ENCODE data around the gene KAT2A. TPM values are rescaled to one million over a fixed set of nuclear protein-coding genes. Genes with fewer than 3 reads are reported as not detected.

KAT2A gene
- total RNA-seq, 4 donors from 2014 or later = 25.3 to 55.5 (median 37.1) TPM

- H3K4me3 ChIP-seq (ENCODE audit: low read depth, poor library complexity, severe bottlenecking) = no peak overlapping the region
- TF ChIP-seq POLR2A (IDR thresholded peaks at IDR 0.05) = no peak
- no peak for TF ChIP-seq CTCF (IDR thresholded peaks at IDR 0.05)
- no peak for DNase-seq (ENCODE audit: low spot score in 2 of 2)
- WGBS, 2 donors = 89 to 95% methylated on average over 9 of the region's 9 CpGs
- intact Hi-C loops (cut with DNase I; ENCODE audit: low total_unique reads) = no loop called here
These were observed 12.1 kb downstream of the KAT2A start for GRCh38 chr17:42109086-42109485.

- no peak overlapping the region for H3K4me3 ChIP-seq (ENCODE audit: low read depth, poor library complexity, severe bottlenecking)
- WGBS, 2 donors = 55% methylated on average over 33 to 51 of the region's 51 CpGs
- TF ChIP-seq POLR2A (IDR thresholded peaks at IDR 0.05) (no peak), CTCF (IDR thresholded peaks at IDR 0.05) (no peak)
- intact Hi-C loops (cut with DNase I; ENCODE audit: low total_unique reads) = no loop called here
- DNase-seq (ENCODE audit: low spot score in 2 of 2) = peak; percentile 62 to 94
These were observed 13.3 kb downstream of the KAT2A start for GRCh38 chr17:42107597-42108576.

- intact Hi-C loops (cut with DNase I; ENCODE audit: low total_unique reads) = no loop called here
- H3K4me3 ChIP-seq (ENCODE audit: low read depth, poor library complexity, severe bottlenecking) = no peak overlapping the region
- TF ChIP-seq POLR2A (IDR thresholded peaks at IDR 0.05) (no peak), CTCF (IDR thresholded peaks at IDR 0.05) (no peak)
- WGBS, 2 donors = 71 to 78% methylated on average over 6 of the region's 6 CpGs
- no peak for DNase-seq (ENCODE audit: low spot score in 2 of 2)
These were observed 14.0 kb downstream of the KAT2A start for GRCh38 chr17:42107124-42107523.

GRCh38 chr17:42106009-42106408, 15.2 kb downstream of the KAT2A start:
- WGBS, 2 donors = 82 to 89% methylated on average over 2 of the region's 2 CpGs
- TF ChIP-seq CTCF (IDR thresholded peaks at IDR 0.05) = no peak
- no peak for TF ChIP-seq POLR2A (IDR thresholded peaks at IDR 0.05)
- no peak overlapping the region for H3K4me3 ChIP-seq (ENCODE audit: low read depth, poor library complexity, severe bottlenecking)
- intact Hi-C loops (cut with DNase I; ENCODE audit: low total_unique reads) = no loop called here
- DNase-seq (ENCODE audit: low spot score in 2 of 2) = no peak

DNA sequence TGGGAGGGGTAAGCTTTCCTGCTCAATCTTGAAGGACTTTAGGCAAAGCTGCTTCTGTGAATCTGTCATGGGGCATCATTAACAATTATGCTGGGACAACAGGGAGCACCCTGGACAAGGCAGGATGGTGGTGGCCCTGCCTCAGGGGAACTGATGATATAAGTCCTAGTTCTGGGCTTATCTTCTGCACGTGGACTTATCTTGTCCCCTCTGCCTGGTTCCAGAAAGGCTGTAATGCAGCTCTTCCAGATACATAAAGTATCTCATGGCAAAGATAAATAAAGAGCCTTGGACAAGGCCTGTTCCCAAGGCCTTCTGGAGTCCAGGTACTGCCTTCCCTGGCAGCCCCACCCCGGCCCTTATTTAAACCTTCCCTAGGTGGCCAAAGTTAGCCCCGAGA, 16.9 kb downstream of the KAT2A start:
- TF ChIP-seq CTCF (IDR thresholded peaks at IDR 0.05) (no peak), POLR2A (IDR thresholded peaks at IDR 0.05) (no peak)
- 80 to 83% methylated on average over 3 of the region's 3 CpGs for WGBS, 2 donors
- intact Hi-C loops (cut with DNase I; ENCODE audit: low total_unique reads) = no loop called here
- no peak for DNase-seq (ENCODE audit: low spot score in 2 of 2)
- no peak overlapping the region for H3K4me3 ChIP-seq (ENCODE audit: low read depth, poor library complexity, severe bottlenecking)
